HG02571 (cell line): ENCODE data around the gene NSMF.

ENCODE experiments used
- ATAC-seq: cut with Tn5 transposase; IDR thresholded peaks from one replicate; pipeline ENCODE4 v1.9.1; 2021; ENCODE audit warnings: mild to moderate bottlenecking, moderate library complexity; ENCODE audit not compliant: unreplicated experiment

NSMF gene

GRCh38 chr9:137433349-137433915 is 25.7 kb downstream of the NSMF start:
- no peak for ATAC-seq

- no peak for ATAC-seq
These were observed 26.3 kb downstream of the NSMF start for GRCh38 chr9:137432687-137433348.

GRCh38 chr9:137431416-137431931 is 27.7 kb downstream of the NSMF start:
- no peak for ATAC-seq

GRCh38 chr9:137430723-137431415 is 28.3 kb downstream of the NSMF start:
- no peak for ATAC-seq

GRCh38 chr9:137429974-137430722 is 29.0 kb downstream of the NSMF start:
- ATAC-seq: no peak

GRCh38 chr9:137429546-137429890 is 29.6 kb downstream of the NSMF start:
- no peak for ATAC-seq

GRCh38 chr9:137428841-137429545 is 30.1 kb downstream of the NSMF start:
- no peak for ATAC-seq

GRCh38 chr9:137428311-137428630 is 30.9 kb downstream of the NSMF start:
- ATAC-seq: no peak

- ATAC-seq: no peak
These were observed 31.5 kb downstream of the NSMF start for GRCh38 chr9:137427454-137428310.

- no peak for ATAC-seq
These were observed 33.0 kb downstream of the NSMF start for GRCh38 chr9:137426018-137426681.

- ATAC-seq: peak; percentile 14
These were observed 35.4 kb downstream of the NSMF start for GRCh38 chr9:137423514-137424291.

GRCh38 chr9:137422604-137423513 is 36.3 kb downstream of the NSMF start, which contains the start of the genes EXD3 and NOXA1:
Gene EXD3, minus strand, starts transcription at chr9:137423162. Its CDS starts 27,805 bp downstream, at chr9:137395357.
Gene NOXA1, plus strand, starts transcription at chr9:137423393. Its CDS starts 137 bp downstream, at chr9:137423530.
- peak; percentile 70 for ATAC-seq

GRCh38 chr9:137421838-137422603 is 37.1 kb downstream of the NSMF start:
- ATAC-seq: no peak

- no peak for ATAC-seq
These were observed 41.7 kb downstream of the NSMF start for GRCh38 chr9:137417161-137418021.

GRCh38 chr9:137416563-137417151 is 42.5 kb downstream of the NSMF start:
- no peak for ATAC-seq
